Limb (tissue), 2 donors: Measurements from ENCODE around the gene SLC25A24.
"Not testable (repeated sequence)": the region's sequence is repeated elsewhere in the genome, so short reads cannot be mapped to it uniquely, and the experiment has no call there.

ENCODE experiments used
- DNase-seq, 2 donors: peaks; one replicate each; pipeline ENCODE4 v3.0.0-alpha.2; 2016; ENCODE audit errors: extremely low spot score in 2 of 2

Gene SLC25A24

DNA sequence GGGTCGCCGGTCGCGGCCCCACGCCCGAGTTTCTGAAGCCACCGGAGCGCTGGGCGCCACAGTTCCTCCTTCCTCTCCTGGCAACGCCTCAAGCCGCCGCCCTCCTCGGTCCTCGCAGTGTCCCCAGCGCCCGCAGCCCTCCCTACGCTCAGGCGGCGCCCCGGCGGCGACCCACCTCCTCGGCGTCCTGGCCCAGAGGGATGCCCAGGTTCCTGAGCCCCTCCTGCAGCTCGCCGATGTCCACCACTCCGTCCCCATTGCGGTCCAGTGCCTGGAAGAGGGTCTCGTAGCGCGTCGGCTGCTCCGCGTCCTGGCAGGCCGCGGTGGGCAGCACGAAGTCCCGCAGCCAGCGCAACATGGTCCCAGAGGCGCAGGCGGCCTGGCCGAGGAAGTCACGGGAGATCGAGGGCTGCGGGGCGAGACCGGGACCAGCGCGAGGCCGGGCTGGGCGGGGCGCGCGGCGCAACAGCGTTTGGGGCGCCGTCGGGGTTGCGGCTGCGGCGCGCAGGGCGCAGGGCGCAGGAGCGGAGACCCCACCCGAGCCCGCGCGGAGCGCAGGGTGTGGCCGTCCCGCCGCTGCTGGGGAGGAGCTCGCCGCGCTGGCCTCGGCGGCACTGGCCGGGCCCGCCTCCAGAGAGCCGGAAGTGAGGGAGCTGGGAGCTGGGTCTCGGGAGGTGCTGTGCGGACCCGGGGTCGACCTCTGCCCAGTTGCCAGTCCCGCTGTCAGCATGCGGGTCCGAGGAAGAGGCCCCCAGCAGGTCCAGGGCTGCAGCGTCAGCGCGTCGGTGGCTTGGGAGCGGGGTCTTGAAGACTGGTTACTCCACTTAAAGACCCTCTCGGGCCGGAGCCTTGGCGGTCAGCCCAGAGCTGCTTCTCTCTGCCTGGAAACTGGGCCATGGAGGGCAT, at the start of gene SLC25A24:
Gene SLC25A24, minus strand, starts transcription at position 563 of the 906 bp plus-strand sequence. Its CDS starts 205 bp downstream, at position 358.
- DNase-seq, result peak; percentile 86 to 87

- DNase-seq, result not testable (repeated sequence)
Measured at GRCh38 chr1:108243976-108244375, 43.8 kb upstream of the SLC25A24 start, which contains the start of gene NBPF4. Gene NBPF4, minus strand, starts transcription at chr1:108244076. Its CDS starts 315 bp downstream, at chr1:108243761.

GRCh38 chr1:108239426-108239825, 39.3 kb upstream of the SLC25A24 start:
- not testable (repeated sequence) for DNase-seq

DNA sequence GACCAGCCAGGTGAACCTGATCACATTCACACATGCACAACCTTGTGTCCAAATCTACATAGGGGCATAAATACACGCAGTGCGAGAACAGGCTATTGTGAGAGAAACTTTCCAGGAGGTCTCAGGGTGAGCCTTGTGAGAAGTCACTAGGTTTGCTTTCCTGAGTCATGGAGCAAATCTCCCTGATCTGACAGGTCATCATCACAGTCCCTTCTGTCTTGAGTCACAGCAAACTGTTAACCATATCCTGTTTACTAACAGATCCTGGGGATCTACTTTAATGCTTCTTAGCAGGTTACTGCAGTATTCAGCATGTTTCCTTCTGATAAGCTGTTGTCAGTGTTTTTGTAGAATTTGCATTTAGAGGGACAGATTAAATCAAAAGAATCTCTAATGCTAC, 35.2 kb upstream of the SLC25A24 start:
- DNase-seq, result not testable (repeated sequence)

DNA sequence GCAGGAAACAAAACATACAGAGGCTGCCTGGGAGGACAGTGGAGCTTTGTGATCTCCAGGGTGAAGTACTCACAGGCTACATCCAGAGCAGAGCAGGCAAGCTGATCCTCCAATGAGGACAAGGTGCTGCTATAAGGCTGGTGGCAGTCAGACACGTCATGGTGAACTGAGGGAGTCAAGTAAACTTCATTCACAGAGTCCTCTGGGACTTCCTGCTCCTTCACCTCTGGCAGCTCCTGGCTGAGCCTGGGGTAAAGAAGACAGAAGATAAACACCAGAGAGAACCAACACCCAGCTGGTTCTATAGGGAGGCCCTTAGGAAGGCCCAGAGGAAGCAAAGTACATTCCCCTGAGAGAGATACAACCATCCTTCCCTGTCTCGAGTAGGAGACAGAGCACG, 32.0 kb upstream of the SLC25A24 start:
- not testable (repeated sequence) for DNase-seq

DNA sequence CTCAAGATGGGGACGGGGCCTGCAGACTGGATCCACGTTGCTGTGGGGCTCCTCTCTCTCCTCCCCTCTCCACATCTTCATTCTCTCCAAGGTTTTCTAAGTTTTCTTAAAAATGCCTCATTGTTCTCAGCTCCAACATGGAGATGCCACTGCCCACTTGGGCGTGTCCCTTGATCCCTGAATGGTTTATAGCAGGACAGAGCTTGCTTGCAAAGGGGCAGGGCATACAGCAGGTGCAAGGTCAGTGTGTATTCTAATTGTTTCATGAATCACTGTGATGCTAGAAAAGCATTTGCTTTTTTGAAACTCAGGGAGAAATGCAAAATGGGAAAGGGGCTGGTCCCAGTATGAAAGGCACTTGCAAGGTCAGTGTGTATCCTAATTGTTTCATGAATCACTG, 29.8 kb upstream of the SLC25A24 start:
- not testable (repeated sequence) for DNase-seq

DNA sequence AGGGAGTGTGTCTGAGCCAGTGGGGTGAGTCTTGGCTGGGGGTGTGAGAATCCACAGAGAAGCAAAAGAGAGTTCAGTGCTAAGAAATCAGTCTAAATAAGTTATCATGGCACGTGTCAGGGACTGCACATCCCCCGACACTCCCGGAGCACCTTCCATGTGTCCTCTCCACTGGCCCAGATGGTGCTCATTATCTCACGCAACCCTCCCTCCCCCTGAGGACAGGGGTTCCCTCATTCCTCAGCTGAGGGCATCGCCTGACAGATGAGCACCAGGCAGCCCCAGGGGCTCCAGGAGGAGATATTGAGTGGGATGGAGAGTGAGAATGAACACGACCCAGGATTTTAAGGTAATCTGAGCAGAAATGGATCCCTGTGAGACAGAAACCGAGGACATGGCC, 27.6 kb upstream of the SLC25A24 start:
- DNase-seq, result not testable (repeated sequence)

GRCh38 chr1:108226855-108227254, 26.7 kb upstream of the SLC25A24 start:
- DNase-seq, result not testable (repeated sequence)

DNA sequence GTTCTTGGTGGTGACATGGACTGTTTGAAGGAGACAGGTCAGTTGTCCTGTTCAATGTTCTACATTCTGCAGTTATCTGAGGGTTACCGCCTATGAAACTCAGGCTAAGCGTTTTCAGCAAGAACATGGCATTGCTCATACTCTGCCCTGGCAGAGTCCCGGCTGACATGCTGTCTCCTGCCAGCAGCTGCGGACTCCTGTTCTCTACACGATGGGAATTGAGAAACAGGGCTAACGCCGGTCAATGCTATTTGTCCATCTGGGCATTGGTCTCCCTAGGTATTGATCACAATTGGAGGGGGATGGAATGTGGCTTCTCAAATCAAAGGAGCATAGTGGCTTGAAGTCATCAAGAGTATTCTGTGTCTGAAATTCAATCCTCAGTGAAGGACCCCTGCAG, 23.1 kb upstream of the SLC25A24 start:
- not testable (repeated sequence) for DNase-seq

DNA sequence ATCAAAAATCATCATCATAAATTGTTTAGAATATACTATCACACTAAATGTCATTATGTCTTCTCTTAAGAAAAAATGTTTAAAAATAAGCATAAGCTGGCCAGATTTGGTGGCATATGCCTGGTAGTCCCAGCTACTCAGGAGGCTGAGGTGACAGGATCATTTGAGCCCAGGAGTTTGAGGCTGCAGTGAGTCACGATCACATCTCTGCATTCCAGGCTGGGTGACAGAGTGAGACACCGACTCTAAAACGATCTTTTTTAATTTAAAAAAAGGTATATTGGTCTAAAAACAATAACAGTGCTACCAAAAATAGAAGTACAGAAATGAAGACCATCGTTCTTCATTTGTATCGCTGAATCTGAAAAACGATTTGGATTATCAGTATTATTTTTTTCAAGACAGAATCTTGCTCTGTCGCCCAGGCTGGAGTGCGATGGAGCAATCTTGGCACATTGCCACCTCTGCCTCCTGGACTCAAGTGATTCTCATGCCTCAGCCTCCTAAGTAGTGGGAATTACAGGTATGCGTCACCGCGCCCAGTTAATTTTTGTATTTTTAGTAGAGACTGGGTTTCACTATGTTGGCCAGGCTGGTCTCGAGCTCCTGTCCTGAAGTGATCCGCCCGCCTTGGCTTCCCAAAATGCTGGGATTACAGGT, 17.5 kb upstream of the SLC25A24 start:
- DNase-seq, result not testable (repeated sequence)

- DNase-seq, result not testable (repeated sequence)
Measured at GRCh38 chr1:108217007-108217406, 16.9 kb upstream of the SLC25A24 start.

DNA sequence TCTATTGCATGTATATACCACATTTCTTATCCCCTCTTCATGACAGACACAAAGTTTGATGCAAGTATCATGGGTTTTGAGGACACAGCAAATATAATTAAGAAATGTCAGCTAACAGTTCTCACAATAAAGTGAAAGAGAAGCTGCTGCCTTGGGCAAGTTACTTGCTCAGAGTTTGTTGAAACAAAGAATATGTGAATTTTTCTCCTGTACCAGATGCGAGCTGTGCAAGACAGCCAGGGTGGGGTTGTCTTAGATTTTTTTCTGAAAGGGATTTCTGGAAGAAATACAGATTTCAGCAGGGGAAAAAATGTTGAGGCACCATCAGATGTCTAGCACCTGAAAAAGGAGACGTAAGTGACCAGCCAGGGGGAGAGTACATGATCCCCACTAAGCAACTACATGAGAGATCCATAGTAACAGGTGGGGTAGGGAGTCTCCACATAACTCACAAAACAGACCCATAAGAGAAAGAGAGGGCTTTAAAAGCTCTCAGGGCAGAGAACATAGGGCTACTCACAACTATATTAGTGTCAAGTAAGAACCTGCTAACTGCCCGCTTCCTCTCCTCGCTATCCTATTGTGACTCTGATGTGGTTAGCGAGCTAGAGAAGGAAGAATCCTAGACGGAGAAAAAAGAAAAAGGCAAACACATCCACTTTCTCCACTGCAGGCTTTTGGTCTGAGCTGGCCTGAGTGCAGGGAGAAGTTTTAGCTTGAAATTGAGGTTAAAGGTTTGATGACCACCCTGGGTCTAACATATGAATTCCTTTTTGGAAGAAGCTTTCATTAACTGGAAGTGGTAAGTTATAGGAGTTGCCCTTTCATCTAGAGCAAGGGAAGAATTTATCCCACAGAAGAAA, 16.1 kb upstream of the SLC25A24 start:
- not testable (repeated sequence) for DNase-seq

GRCh38 chr1:108214641-108215465, 14.7 kb upstream of the SLC25A24 start:
- peak in 1 of 2 donors; percentile 15 for DNase-seq

GRCh38 chr1:108211014-108211413, 10.9 kb upstream of the SLC25A24 start:
- no peak for DNase-seq

DNA sequence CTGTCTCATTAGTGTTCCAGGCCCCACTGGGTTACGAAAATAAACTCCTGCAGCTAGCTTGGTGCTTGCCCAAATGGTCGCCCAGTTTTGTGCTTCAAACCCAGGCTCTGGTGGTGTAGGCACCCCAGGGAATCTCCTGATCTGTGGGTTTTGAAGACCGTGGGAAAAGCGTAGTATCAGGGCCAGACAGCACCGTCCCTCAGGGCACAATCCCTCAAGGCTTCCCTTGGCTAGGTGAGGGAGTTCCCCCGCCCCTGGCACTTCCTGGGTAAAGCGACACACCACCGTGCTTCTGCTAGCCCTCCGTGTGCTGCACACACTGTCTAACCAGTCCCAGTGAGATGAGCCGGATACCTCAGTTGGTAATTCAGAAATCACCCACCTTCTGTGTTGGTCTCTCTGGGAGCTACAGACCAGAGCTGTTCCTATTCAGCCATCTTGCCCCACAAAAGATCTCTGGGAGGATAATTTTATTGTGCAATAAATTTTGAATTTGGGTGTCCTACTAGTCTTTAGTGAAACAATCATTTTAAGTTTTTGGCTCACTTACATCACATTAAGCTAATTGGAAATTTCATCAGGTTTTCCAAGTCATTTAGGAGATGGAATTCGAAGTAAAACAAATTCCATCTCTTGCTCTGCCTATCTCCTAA, 9.4 kb upstream of the SLC25A24 start:
- no peak for DNase-seq

DNA sequence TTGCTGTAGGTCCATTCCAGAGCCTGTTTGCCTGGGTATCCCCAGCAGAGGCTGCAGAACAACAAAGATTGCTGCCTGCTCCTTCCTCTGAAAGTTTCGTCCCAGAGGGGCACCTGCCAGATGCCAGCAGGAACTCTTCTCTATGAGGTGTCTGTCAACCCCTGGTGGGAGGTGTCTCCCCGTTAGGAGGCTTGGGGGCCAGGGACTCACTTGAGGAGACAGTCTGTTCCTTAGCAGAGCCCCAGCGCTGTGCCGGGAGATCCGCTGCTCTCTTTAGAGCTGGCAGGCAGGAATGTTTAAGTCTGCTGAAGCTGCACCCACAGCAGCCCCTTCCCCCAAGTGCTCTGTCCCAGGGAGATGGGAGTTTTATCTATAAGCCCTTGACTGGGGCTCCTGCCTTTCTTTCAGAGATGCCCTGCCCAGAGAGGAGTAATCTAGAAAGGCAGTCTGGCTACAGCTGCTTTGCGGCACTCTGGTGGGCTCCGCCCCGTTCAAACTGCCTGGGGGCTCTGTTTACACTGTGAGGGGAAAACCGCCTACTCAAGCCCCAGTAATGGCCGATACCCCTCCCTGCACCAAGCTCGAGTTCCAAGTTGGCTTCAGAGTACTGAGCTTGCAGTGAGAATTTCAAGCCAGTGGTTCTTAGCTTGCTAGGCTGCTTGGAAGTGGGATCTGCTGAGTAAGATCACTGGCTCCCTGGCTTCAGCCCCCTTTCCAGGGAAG, 8.7 kb upstream of the SLC25A24 start:
- peak; percentile 27 to 39 for DNase-seq

DNA sequence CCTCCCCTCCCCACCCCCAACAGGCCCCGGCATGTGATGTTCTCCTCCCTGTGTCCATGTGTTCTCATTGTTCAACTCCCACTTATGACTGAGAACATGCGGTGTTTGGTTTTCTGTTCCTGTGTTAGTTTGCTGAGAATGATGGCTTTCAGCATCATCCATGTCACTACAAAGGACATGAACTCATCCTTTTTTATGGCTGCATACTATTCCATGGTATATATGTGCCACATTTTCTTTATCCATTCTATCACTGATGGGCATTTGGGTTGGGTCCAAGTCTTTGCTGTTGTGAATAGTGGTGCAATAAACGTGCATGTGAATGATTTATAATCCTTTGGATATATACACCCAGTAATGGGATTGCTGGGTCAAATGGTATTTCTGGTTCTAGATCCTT, 3.4 kb upstream of the SLC25A24 start:
- not testable (repeated sequence) for DNase-seq

GRCh38 chr1:108201687-108202086, 1.5 kb upstream of the SLC25A24 start:
- no peak for DNase-seq

DNA sequence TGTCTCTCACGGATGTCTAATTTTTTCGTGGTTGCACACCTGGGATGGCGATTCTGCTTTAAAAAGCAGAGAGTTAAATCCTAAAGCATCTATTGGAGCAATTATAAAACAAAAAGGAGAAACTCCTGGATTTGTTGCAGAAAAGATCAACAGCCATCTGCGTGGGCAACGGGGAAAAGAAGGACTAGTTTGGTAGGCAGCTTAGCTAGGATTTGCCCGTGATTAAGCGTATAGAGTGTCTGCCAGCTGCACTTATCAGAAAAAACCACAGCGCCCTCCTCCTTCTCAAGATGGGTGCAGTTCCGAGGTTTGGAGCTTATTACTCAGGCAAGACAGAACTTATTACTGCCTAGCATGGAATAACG, 526 bp upstream of the SLC25A24 start:
- peak in 1 of 2 donors; percentile 57 for DNase-seq
